Brain pericyte (primary cell): Measurements from ENCODE around the gene TADA2A.
"Not testable (repeated sequence)": the region's sequence is repeated elsewhere in the genome, so short reads cannot be mapped to it uniquely, and the experiment has no call there.

Source experiments
- DNase-seq: peaks from one replicate; pipeline ENCODE4 v3.0.0-alpha.2; 2012; ENCODE audit warnings: low read depth, low spot score

TADA2A gene

DNA sequence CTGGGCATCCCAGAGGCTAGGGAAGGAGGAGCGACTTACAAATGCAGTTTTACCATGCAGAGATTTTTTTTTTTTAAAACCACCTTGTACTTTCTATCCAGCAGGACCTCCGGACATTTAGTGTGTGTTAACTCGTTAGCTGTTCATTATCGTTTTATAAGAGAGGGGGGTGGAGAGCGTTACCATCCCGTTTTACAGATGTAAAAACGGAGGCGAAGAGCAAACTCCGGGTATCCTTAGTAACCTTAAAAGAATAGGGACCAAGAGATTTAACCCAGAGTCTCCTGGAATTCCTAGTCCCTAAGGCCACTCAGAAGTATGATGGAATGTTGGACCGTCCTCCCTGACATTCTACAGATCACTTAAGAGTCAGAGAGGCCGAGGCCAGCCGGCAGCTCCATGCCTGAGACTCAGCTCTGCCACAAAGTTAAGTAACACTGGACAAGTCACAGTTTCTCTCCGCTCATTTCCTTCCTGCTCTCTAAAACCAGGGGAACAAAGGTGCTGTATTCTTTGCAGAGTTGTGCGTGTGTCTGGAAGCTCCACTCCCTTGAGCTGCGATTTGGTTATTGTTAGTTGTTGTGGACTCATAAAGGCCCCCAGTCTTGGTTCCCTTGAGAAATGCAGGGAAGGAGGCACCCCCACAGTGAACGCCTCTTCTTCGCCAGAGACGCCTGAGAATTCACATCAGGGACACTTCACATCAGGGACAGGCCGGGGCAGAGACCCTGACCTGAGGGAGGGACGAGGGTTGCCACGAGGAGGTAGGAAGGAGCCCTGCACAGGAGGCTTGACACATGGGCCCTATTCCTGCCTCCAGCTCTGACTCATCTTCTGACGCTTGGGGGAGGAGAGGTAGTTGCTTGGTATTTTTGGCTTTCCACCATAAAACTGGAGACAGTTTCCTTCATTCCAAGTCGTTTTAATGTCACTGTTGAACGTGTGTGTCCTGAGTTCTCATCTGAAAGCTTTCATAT lies 84.2 kb downstream of the TADA2A start:
- DNase-seq, result no peak

DNA sequence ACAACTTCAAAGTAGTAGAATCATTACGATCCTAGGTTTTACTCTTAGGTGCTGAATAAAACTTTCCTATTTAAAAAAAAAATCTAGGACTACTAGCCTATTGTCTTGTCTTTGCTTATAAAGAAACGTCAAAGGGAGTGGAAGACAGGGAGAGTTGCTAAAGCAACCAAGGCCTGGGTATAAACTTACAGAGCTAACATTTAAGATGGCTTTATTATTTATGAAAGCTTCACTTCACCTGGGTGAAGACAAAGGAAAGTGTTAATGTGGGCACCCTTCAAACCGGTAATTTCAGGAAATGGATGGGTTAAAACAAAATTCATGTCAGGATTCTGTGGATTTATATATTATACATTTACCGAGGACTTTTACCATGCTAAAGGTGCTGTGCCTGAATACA lies 85.5 kb downstream of the TADA2A start:
- DNase-seq, result no peak

DNA sequence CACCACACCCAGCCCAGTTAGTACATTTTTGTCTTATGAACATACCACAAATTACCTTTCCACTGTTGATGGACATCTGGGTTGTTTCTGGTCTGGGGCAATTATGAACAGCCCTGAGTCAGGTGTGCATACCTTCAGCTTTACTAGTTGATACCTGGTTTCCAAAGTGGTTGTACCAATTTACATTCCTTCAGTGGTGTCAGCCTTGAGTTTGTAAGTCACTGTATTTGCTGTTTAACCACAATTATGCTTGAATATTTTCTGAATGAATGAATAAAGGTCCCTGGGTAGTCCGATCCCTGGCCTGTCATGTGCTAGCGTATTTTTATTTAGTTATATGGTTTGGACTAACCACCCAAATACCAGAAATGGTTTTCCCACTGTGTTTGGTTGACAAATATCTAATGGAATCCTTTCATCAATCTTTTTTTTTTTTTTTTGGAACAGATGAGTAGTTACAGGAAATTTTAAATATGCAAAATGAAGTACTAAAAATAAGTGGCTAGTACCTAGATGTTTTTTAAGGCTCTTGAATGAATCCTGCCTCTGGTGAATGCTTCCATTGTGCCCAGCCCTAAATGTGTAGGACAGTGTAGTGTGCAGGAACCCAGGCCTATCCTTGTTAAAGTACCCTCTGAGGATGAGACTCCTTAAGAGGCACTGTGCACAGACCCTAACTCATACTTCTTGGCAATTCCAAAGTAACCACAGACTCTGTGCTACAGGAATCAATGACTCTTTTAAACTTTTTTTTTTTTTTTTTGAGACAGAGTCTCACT lies 86.8 kb downstream of the TADA2A start:
- no peak for DNase-seq

DNA sequence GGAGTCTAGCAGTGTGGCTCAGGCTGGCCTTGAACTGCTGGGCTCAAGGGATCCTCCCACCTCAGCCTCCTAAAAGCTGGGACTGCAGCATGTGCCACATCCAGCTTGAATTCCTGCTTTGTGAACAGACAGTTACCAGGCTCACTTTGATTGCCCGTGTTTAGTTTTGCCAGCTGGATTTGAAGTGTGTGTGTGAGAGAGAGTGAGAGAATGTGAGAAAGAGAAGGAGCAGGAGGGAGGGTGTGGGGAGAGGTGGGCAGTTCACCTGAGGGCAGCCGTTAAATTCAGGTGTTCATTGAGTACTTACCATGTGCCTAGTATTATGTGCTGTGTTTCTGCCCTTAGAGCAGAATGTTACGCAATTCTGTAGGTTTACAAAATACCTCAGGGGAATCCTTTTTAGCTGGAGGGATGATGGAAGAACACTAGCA lies 87.7 kb downstream of the TADA2A start:
- DNase-seq, result no peak

DNA sequence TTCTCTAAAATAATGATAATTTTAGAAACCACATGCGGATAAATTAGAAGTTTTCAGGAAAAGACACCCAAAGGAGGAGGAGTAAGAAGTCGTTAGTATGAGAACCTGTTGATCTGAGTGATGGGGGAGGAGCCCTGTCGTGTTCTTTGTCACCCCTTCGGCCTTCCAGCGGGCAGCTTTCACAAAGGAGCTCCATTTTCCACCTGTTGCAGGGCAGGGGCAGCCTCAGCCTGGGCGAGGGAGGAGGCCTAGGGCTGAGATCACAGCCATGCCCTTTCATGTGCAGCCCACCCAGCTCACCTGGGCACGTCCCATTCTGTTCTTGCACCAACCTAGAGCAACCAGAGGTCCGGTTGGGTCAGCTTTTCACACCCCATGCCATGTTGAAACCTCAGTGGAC lies 88.3 kb downstream of the TADA2A start:
- no peak for DNase-seq

DNA sequence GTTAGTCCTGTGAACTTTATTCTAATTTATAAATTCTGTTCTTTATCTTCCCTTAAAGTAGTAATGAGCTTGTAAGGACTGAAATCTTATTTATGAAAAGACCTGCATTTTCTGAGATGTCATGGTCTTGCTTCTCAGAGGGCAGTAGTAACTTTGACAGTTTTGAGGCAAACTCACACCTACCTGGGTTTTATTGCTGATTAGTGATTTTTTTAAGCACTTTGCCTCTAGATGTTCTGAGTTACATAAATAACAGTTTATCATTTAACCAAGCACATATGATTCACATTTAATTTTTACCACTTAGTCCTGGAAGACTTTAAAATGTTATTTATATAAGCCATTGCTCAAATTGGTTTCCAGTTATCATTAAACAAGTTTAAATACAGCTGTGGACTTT lies 93.7 kb downstream of the TADA2A start:
- DNase-seq, result no peak

DNA sequence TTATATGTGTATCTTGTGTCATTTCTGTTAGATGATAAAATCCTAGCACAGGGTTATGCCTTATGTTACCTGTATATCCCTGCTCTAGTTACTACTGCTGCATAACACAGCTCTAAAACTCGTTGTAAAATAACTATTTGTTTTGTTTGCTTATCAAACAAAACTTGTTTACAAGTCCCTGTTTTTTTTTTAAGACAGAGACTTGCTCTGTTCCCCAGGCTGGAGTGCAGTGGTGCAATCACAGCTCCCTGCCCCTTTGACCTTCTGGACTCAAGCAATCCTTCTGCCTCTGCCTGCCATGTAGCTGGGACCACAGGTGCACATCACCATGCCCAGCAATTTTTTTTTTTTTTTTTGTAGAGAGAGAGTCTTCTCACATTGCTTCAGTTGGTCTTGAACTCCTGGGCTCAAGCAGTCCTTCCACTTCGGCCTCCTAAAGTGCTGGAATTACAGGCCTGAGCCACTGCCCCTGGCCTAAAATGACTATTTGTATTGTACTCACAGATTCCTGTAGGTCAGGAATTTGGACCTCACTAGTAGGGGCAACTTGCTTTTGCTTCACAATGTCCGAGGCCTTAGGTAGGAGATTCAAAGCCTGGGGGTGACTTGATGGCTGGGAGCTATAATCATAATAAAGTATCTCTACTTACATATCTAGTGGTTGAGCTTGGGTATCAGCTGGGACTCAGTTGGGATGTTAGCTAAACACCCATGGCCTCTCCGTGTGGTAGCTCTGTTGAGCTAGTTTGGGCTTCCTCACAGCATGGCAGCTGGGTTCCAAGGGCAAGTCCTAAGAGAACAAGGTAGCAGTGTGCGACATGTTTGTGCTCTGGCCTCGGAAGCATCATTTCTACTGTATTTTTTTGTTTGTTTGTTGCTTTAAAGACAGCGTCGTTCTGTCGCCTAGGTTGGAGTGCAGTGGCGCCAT lies 95.6 kb downstream of the TADA2A start:
- DNase-seq, result no peak

DNA sequence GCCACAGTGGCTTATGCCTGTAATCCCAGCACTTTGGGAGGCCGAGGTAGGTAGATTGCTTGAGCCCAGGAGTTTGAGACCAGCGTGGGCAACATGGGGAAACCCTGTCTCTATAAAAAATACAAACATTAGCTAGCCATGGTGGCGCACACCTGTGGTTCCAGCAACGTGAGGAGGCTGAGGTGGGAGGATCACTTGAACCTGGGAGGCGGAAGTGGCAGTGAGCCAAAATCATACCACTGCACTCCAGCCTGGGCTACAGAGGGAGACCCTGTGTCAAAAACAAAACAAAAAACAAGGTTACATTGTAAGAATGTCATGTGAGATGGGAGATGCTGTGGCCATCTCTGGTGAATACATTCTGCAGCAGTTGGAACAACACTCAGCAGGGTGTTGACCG lies 96.5 kb downstream of the TADA2A start:
- DNase-seq, result no peak

DNA sequence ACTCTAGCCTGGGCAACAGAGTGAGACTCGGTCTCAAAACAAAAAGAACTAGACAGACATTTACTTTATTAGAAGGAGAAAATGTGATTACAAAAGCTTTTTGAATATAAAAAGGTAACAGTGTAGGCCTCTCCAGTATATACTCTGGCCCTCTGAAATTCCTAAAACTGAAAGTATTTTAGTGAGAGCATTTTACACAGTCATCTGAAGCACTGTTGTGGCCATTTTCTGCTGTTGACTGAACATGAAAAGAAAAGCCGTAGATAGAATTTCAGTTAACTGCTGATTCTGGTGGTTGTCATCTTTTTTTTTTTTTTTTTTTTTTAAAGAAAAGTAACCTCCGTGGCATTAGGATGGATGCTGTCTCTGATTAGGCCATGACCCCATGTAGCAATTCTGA lies 98.6 kb downstream of the TADA2A start:
- no peak for DNase-seq

DNA sequence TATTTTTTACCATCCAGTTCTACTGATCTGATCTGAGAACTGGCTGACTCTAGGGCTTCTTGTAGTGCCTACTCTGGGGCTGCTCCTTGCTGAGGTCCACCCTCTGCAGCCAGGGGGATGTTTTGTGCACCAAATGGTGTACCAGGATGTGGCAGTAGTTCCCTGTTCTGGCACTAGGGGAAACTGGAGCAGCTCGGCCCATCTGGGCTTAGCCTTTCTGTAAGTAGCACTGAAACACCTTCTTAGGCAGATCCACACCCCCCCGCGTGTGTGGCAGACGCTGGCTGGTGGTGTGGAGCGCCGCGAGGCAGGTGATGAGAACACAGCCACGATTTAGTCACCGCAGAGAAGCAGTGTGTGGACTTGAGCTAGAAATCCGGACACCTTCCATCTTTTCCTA lies 100.0 kb downstream of the TADA2A start:
- no peak for DNase-seq

DNA sequence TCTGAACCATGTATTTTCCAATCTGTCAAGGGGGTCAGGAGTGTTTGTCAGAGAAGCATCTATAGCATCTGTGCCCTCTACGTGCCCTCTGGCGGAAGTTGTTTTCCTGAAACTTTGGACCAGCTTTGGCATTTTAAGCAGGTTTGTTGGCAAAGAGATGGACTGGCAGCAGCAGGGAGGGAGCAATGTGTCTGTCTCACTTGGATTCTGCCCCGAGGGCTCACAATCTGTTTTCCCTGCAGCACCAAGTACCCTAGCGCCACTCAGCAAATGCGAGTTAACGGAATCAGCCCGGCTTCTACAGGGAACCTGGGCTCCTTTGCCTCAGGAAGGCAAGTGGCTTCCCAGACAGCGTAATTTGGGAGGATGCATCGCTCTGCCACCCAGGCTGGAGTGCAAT lies 100.4 kb downstream of the TADA2A start:
- DNase-seq, result no peak

DNA sequence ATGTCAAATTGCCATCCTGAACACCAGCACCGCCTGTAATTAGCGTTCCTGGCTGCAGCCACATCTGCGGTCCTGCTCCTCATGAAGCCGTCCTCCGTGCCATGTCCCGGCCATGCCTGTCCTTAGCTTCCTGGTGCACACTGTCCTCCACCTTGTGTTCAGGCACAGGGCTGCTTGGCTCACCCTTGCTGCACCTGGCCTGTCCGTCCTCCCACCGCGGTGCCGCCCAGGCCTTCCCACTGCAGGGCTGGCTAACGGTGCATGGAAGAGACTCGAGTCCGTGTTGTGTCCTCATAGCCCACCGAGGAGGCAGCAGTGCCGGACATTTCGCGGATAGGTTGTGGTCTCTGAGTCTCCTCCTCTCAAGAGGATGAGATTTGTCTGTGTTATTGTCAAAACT lies 103.4 kb downstream of the TADA2A start:
- no peak for DNase-seq

DNA sequence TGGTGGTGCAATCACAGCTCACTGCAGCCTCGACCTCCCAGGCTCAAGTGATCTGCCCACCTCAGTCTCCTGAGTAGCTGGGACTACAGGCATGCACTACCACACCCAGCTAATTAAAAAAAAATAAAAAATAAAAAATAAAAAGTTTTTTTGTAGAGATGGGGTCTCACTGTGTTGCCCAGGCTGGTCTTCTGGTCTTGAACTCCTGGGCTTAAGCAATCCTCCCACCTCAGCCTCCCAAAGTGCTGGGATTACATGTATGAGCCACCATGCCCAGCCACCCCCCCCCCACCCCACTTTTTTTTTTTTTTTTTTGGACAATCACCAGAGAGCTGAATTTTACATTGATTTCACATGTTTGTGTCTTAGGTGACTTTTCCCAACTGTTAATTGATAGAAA lies 105.0 kb downstream of the TADA2A start:
- DNase-seq, result not testable (repeated sequence)

DNA sequence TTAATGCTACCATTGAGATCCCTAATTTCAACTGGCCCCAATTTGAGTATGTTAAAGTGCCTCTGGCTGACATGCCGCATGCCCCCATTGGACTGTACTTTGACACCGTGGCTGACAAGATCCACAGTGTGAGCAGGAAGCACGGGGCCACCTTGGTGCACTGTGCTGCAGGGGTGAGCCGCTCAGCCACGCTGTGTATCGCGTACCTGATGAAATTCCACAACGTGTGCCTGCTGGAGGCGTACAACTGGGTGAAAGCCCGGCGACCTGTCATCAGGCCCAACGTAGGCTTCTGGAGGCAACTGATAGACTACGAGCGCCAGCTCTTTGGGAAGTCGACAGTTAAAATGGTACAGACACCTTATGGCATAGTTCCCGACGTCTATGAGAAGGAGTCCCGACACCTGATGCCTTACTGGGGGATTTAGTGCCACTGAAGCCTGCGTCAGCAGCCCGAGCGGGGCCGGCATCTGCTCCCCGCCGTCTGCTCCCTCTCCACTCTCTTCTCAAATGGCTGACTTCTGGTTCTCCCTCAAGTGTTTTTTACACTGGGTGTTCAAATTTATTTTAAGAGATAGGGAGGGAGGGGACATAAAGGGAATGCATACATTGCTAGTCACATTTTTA lies 105.9 kb downstream of the TADA2A start:
- DNase-seq, result no peak

DNA sequence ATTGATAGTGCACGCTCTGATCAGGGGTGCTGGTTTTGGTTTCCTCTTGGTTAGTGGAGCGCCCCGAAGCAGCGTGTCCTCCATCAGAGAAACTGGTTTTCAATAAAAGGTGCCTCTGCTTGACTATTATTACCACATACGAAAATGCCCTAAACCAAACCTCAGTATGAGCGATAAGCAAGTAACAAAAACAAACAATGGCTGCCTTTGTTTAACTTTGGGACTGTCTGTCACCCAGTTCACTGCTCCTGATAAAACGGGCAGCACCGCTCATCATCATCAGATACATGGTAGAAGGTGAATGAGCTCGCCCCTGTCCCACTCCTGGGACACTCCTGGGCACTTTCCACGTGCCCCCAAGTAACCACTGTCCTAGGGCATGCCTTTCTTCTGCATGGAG lies 107.0 kb downstream of the TADA2A start:
- DNase-seq, result no peak

DNA sequence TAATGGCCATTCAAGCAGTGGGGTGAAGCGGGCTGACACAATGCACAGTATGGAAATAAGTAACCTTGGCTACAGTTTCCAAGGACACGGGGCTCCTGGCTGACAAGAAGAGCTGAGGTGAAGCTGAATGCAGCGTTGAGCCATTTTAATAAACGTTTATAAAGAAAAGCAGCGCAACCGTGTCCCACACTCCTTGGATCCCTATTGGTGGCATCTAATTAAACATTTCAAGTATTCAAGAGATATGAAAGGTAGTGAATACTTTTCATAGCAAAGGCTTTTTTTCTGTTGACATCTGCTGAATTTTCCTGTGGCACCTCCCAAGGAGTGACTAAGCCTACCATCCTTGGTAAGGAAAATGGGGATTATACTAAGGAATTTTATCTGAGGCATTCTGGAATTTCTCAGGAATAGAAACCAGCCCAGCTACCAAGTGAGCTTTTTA lies 109.5 kb downstream of the TADA2A start:
- DNase-seq, result no peak

DNA sequence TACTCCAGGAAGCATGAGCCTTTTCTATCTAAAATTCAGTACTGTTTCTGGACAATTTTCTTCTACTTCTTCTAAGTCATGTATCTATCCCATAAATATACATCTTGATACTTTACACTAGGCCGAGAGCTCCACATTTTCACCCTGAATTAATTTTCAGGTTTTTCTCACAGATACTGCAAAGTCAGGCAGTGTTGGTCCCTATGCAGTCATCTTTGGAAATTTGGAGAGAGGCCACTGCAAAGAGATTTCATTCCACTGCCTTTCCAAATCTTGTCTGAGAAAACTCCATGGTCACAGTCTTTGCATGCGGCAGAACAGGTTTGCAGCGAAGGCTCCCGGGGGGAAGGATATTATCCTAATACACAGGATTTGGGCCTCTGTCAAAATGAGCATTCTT lies 111.2 kb downstream of the TADA2A start:
- no peak for DNase-seq

DNA sequence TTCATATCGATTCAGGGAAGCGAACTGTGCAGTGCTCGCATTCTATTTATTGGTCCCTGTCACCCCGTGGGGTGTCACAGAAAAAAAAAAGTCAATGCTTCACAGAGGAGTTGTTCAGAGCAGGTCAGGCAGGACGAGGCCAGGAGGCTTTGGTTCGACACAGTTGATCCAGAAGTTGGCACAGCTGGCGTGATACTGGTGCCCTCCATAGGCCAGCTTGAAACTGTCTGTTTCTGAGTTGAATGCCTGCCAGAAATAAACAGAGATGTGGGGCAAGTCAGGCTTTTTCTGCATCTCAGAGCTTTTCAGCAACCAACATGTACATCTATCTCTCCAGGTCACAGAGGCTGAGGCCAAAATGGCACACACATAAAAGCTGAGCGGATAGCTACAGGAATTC lies 112.1 kb downstream of the TADA2A start:
- no peak for DNase-seq

DNA sequence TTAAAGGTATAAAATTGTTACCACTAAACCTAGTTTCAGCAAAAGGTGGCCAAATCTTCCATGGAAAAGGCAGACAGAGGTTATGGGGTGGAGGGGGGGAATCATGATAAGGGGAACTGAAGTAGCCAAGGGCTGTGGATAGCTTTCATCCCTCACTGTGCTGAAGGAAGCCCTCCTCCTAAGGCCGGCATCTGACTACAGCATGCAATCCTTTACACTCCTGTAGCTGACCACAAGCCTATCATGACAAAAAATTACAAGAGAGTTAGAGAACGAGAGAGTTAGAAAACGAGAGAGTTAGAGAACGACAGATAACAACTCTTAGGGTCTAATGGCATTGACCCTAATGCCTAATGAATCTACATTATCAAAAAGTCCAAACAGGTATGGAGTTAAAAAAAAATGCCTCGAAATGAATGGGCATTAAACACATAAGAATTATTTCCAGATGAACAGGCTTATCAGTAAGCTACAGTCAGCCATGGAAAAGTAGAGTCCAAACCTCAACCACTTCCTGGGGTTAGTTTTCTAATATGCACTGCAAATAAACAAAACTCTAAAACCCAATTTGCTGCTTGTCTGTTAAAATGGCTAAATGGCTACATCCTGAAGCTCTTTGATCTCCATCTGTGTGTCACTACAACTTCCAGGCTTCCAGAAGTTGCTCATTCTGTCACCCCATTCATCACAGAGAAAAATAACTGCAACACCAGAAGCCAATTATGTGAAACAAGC lies 112.7 kb downstream of the TADA2A start:
- no peak for DNase-seq

DNA sequence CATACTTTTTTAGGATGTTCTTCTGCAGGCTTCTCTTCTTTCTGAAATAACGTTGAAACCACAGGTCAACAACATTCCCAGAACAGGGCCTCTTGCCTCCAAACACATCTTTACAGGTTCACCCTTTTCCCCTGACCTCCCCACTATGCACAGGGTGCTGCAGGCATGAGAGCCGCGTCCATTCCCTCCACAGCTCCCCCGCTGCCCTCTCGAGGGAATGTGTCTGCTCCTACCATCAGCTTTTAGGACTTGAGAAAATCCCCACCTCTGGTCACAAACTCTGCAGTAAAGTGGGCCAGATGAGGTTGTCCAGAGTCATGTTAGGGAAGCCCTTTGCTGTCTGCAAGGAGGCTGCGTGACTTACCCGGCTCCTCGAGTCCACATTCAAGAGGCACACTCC lies 113.5 kb downstream of the TADA2A start:
- DNase-seq, result no peak
